ENCODE data around the gene GCNT1.
"Not testable (repeated sequence)": the region's sequence is repeated elsewhere in the genome, so short reads cannot be mapped to it uniquely, and the experiment has no call there.

The GCNT1 gene

GRCh38 chr9:76458903-76459693, at the start of gene GCNT1:
Gene GCNT1, plus strand, starts transcription at chr9:76459182. Its CDS starts 43,200 bp downstream, at chr9:76502382.
- peak; percentile 69 to 95 (median 93) for DNase-seq (ENCODE audit: low read depth in 2 of 3, low spot score in 2 of 3)

- DNase-seq (ENCODE audit: low read depth in 2 of 3, low spot score in 2 of 3) = no peak
These were observed 46.3 kb upstream of the GCNT1 start for GRCh38 chr9:76412638-76413037.

GRCh38 chr9:76413658-76414057, 45.3 kb upstream of the GCNT1 start:
- no peak for DNase-seq (ENCODE audit: low read depth in 2 of 3, low spot score in 2 of 3)

GRCh38 chr9:76414661-76415060, 44.3 kb upstream of the GCNT1 start:
- no peak for DNase-seq (ENCODE audit: low read depth in 2 of 3, low spot score in 2 of 3)

- DNase-seq (ENCODE audit: low read depth in 2 of 3, low spot score in 2 of 3) = no peak
These were observed 43.8 kb upstream of the GCNT1 start for GRCh38 chr9:76415154-76415553.

GRCh38 chr9:76415731-76416130, 43.3 kb upstream of the GCNT1 start:
- DNase-seq (ENCODE audit: low read depth in 2 of 3, low spot score in 2 of 3) = no peak

GRCh38 chr9:76417394-76417793, 41.6 kb upstream of the GCNT1 start:
- DNase-seq (ENCODE audit: low read depth in 2 of 3, low spot score in 2 of 3) = no peak

GRCh38 chr9:76419782-76420380, 39.1 kb upstream of the GCNT1 start:
- no peak for DNase-seq (ENCODE audit: low read depth in 2 of 3, low spot score in 2 of 3)

GRCh38 chr9:76423216-76424177, 35.5 kb upstream of the GCNT1 start:
- DNase-seq (ENCODE audit: low read depth in 2 of 3, low spot score in 2 of 3) = no peak

- no peak for DNase-seq (ENCODE audit: low read depth in 2 of 3, low spot score in 2 of 3)
These were observed 34.5 kb upstream of the GCNT1 start for GRCh38 chr9:76424491-76424890.

GRCh38 chr9:76425677-76426453, 33.1 kb upstream of the GCNT1 start:
- DNase-seq (ENCODE audit: low read depth in 2 of 3, low spot score in 2 of 3) = no peak

- no peak for DNase-seq (ENCODE audit: low read depth in 2 of 3, low spot score in 2 of 3)
These were observed 32.1 kb upstream of the GCNT1 start for GRCh38 chr9:76426807-76427419.

GRCh38 chr9:76431601-76432000, 27.4 kb upstream of the GCNT1 start:
- no peak for DNase-seq (ENCODE audit: low read depth in 2 of 3, low spot score in 2 of 3)

- no peak for DNase-seq (ENCODE audit: low read depth in 2 of 3, low spot score in 2 of 3)
These were observed 25.6 kb upstream of the GCNT1 start for GRCh38 chr9:76433406-76433805.

GRCh38 chr9:76433836-76434235, 25.1 kb upstream of the GCNT1 start:
- DNase-seq (ENCODE audit: low read depth in 2 of 3, low spot score in 2 of 3) = no peak

- DNase-seq (ENCODE audit: low read depth in 2 of 3, low spot score in 2 of 3) = not testable (repeated sequence)
These were observed 24.1 kb upstream of the GCNT1 start for GRCh38 chr9:76434897-76435296.

- not testable (repeated sequence) for DNase-seq (ENCODE audit: low read depth in 2 of 3, low spot score in 2 of 3)
These were observed 21.8 kb upstream of the GCNT1 start for GRCh38 chr9:76437017-76437699.

GRCh38 chr9:76438841-76439588, 20.0 kb upstream of the GCNT1 start:
- DNase-seq (ENCODE audit: low read depth in 2 of 3, low spot score in 2 of 3) = no peak

All from activated CD8-positive, alpha-beta memory T cell treated with anti-CD3 and anti-CD28 coated beads for 48 hours (primary cell).